GM18502 (cell line): ENCODE results near the gene ACVRL1.

ENCODE experiments used
- ATAC-seq: cut with Tn5 transposase; IDR thresholded peaks from one replicate; pipeline ENCODE4 v1.9.1; 2021; ENCODE audit warnings: mild to moderate bottlenecking; ENCODE audit not compliant: unreplicated experiment, poor library complexity

Gene ACVRL1

GRCh38 chr12:51954561-51955361 is 47.5 kb downstream of the ACVRL1 start:
- ATAC-seq = no peak

- no peak for ATAC-seq
Observed at GRCh38 chr12:51955702-51956101, 48.4 kb downstream of the ACVRL1 start.

GRCh38 chr12:51958542-51958941 is 51.2 kb downstream of the ACVRL1 start:
- no peak for ATAC-seq

GRCh38 chr12:51959211-51959610 is 51.9 kb downstream of the ACVRL1 start:
- no peak for ATAC-seq

- ATAC-seq = no peak
Observed at GRCh38 chr12:51959921-51960320, 52.6 kb downstream of the ACVRL1 start.

GRCh38 chr12:51960488-51960887 is 53.2 kb downstream of the ACVRL1 start:
- no peak for ATAC-seq

GRCh38 chr12:51960890-51961289 is 53.6 kb downstream of the ACVRL1 start:
- ATAC-seq = no peak

- no peak for ATAC-seq
Observed at GRCh38 chr12:51961834-51962233, 54.5 kb downstream of the ACVRL1 start.

GRCh38 chr12:51962737-51963136 is 55.4 kb downstream of the ACVRL1 start:
- ATAC-seq = no peak

- ATAC-seq = no peak
Observed at GRCh38 chr12:51963477-51963876, 56.2 kb downstream of the ACVRL1 start.

GRCh38 chr12:51969643-51970042 is 62.3 kb downstream of the ACVRL1 start:
- ATAC-seq = no peak

- ATAC-seq = peak; percentile 87
Observed at GRCh38 chr12:51970904-51971646, 63.8 kb downstream of the ACVRL1 start.

GRCh38 chr12:51971679-51972421 is 64.5 kb downstream of the ACVRL1 start:
- ATAC-seq = peak; percentile 41

GRCh38 chr12:51972422-51972812 is 65.1 kb downstream of the ACVRL1 start:
- ATAC-seq = no peak

GRCh38 chr12:51972849-51973273 is 65.6 kb downstream of the ACVRL1 start:
- no peak for ATAC-seq
